Measurements from ENCODE around the gene RAB10. TPM values are rescaled to one million over a fixed set of nuclear protein-coding genes. Genes with fewer than 3 reads are reported as not detected.
"Not testable (repeated sequence)": the region's sequence is repeated elsewhere in the genome, so short reads cannot be mapped to it uniquely, and the experiment has no call there.

RAB10 gene
- total RNA-seq, 2 donors from 2014 or later: 118 to 139 TPM

- intact Hi-C loops (cut with DNase I): loop anchor here (5.0 kb wide), 1 partner anchor 56 kb away; no protein-coding TSS in a partner anchor
- Histone ChIP-seq H3K27ac (no peak overlapping the region), H3K4me1 (replicated peaks) (no peaks in the 10 kb centered on the region), H3K27me3 (replicated peaks; ENCODE audit: insufficient read depth) (no peaks in the 10 kb centered on the region), H3K4me3 (no peak overlapping the region), H3K36me3 (no peaks in the 10 kb centered on the region), H3K9me3 (no peaks in the 10 kb centered on the region)
- WGBS: 78% methylated on average over 5 of the region's 5 CpGs
- TF ChIP-seq POLR2AphosphoS5 (IDR thresholded peaks at IDR 0.05) (no peak), POLR2A (IDR thresholded peaks at IDR 0.05) (no peak), CTCF (IDR thresholded peaks at IDR 0.05) (no peak)
- DNase-seq (ENCODE audit: low spot score): no peak
Measured at GRCh38 chr2:26086779-26087178, 52.9 kb downstream of the RAB10 start.

GRCh38 chr2:26088038-26088643 lies 54.3 kb downstream of the RAB10 start:
- Histone ChIP-seq H3K27ac (no peak overlapping the region), H3K9me3 (no peaks in the 10 kb centered on the region), H3K4me3 (no peak overlapping the region), H3K36me3 (no peaks in the 10 kb centered on the region), H3K27me3 (replicated peaks; ENCODE audit: insufficient read depth) (no peaks in the 10 kb centered on the region), H3K4me1 (replicated peaks) (no peaks in the 10 kb centered on the region)
- TF ChIP-seq POLR2A (IDR thresholded peaks at IDR 0.05) (no peak), CTCF (IDR thresholded peaks at IDR 0.05) (peak in 3 of 4 experiments; percentile 50 to 70 (median 64))
- DNase-seq (ENCODE audit: low spot score): no peak
- 100% methylated on average over 1 of the region's 1 CpG for WGBS
- intact Hi-C loops (cut with DNase I): loop anchor here (5.0 kb wide), 1 partner anchor 54 kb away; no protein-coding TSS in a partner anchor

GRCh38 chr2:26088931-26089330 lies 55.0 kb downstream of the RAB10 start:
- H3K9me3 ChIP-seq; H3K36me3 ChIP-seq; H3K4me3 ChIP-seq; H3K27ac ChIP-seq; DNase-seq (ENCODE audit: low spot score); H3K4me1 ChIP-seq (replicated peaks); H3K27me3 ChIP-seq (replicated peaks; ENCODE audit: insufficient read depth): not testable (repeated sequence)
- intact Hi-C loops (cut with DNase I): loop anchor here (5.0 kb wide), 1 partner anchor 53 kb away; no protein-coding TSS in a partner anchor
- WGBS: 90% methylated on average over 4 of the region's 4 CpGs

- Histone ChIP-seq H3K36me3 (no peaks in the 10 kb centered on the region), H3K27ac (no peak overlapping the region), H3K4me1 (replicated peaks) (no peaks in the 10 kb centered on the region), H3K27me3 (replicated peaks; ENCODE audit: insufficient read depth) (no peaks in the 10 kb centered on the region), H3K9me3 (no peaks in the 10 kb centered on the region), H3K4me3 (no peak overlapping the region)
- 92% methylated on average over 2 of the region's 2 CpGs for WGBS
- intact Hi-C loops (cut with DNase I): loop anchor here (5.0 kb wide), 1 partner anchor 53 kb away; no protein-coding TSS in a partner anchor
- TF ChIP-seq CTCF (IDR thresholded peaks at IDR 0.05): no peak
- TF ChIP-seq POLR2AphosphoS5 (IDR thresholded peaks at IDR 0.05): no peak
- TF ChIP-seq POLR2A (IDR thresholded peaks at IDR 0.05): no peak
- DNase-seq (ENCODE audit: low spot score): no peak
Measured at GRCh38 chr2:26089337-26089736, 55.5 kb downstream of the RAB10 start.

- no peak overlapping the region for H3K27ac ChIP-seq
- no peak for TF ChIP-seq POLR2AphosphoS5 (IDR thresholded peaks at IDR 0.05)
- no peak for TF ChIP-seq CTCF (IDR thresholded peaks at IDR 0.05)
- no peak for TF ChIP-seq POLR2A (IDR thresholded peaks at IDR 0.05)
- no peaks in the 10 kb centered on the region for H3K27me3 ChIP-seq (replicated peaks; ENCODE audit: insufficient read depth)
- H3K4me3 ChIP-seq: no peak overlapping the region
- H3K4me1 ChIP-seq (replicated peaks): no peaks in the 10 kb centered on the region
- intact Hi-C loops (cut with DNase I): no loop called here
- WGBS: 91% methylated on average over 5 of the region's 5 CpGs
- DNase-seq (ENCODE audit: low spot score): no peak
- H3K9me3 ChIP-seq: no peaks in the 10 kb centered on the region
- no peaks in the 10 kb centered on the region for H3K36me3 ChIP-seq
Measured at GRCh38 chr2:26095758-26096157, 61.9 kb downstream of the RAB10 start.

Data from prostate gland (tissue), 2 donors.